T-helper 17 cell (primary cell): Measurements from ENCODE around the gene ILRUN. TPM values are rescaled to one million over a fixed set of nuclear protein-coding genes. Genes with fewer than 3 reads are reported as not detected.
A peak's percentile ranks its signal among the peaks of the same experiment; 100 is the strongest.
"Not testable (repeated sequence)": the region's sequence is repeated elsewhere in the genome, so short reads cannot be mapped to it uniquely, and the experiment has no call there.

Source experiments
- ATAC-seq: fragments of 150-1000 bp; cut with Tn5 transposase; 2 replicates; pipeline ENCODE4 v1.10.0; 2021; ENCODE audit warnings: mild to moderate bottlenecking, moderate library complexity
- DNase-seq, 3 donors: peaks; one replicate each; pipeline versions ENCODE4 v3.0.0 to v3.0.0-alpha.2; 2020 to 2021
- H3K9me3 ChIP-seq: one replicate; pipeline ENCODE4 v1.7.0; 2013; ENCODE audit warnings: low read length, mild to moderate bottlenecking; ENCODE audit not compliant: control insufficient read depth, poor library complexity, severe bottlenecking
- H3K27ac Mint-ChIP-seq: one replicate; pipeline ENCODE4 v1.8.0; 2022; ENCODE audit warnings: mild to moderate bottlenecking, moderate library complexity, mixed read lengths
- H3K27me3 Mint-ChIP-seq: one replicate; pipeline ENCODE4 v1.8.0; 2022; ENCODE audit warnings: mixed read lengths
- H3K36me3 Mint-ChIP-seq: one replicate; pipeline ENCODE4 v1.8.0; 2022; ENCODE audit warnings: low read depth, mixed read lengths
- H3K4me1 Mint-ChIP-seq: one replicate; pipeline ENCODE4 v1.8.0; 2022; ENCODE audit warnings: mild to moderate bottlenecking, mixed read lengths
- H3K4me3 Mint-ChIP-seq: one replicate; pipeline ENCODE4 v1.8.0; 2022; ENCODE audit warnings: mild to moderate bottlenecking, moderate library complexity, mixed read lengths
- total RNA-seq, 4 donors: library from RNA in 2 of 4; stranded (reverse) in 2 of 4; gene quantifications; one replicate each; pipeline ENCODE4 v1.2.3 and lab custom pipeline; 2022 to 2026

Gene ILRUN
- total RNA-seq, 2 donors from 2014 or later, result 55.9 to 64.4 TPM

- not testable (repeated sequence) for ATAC-seq, H3K27me3 Mint-ChIP-seq, H3K9me3 ChIP-seq, H3K36me3 Mint-ChIP-seq, DNase-seq, H3K4me3 Mint-ChIP-seq
- Mint-ChIP-seq H3K27ac (peak overlapping the region; percentile 98), H3K4me1 (peaks cover 44% of the 10 kb centered on the region)
These were observed 27.8 kb downstream of the ILRUN start for GRCh38 chr6:34668799-34669198.

- no peaks in the 10 kb centered on the region for H3K9me3 ChIP-seq
- H3K4me1 Mint-ChIP-seq, result peaks cover 35% of the 10 kb centered on the region
- ATAC-seq, result no peak
- no peaks in the 10 kb centered on the region for H3K27me3 Mint-ChIP-seq
- no peaks in the 10 kb centered on the region for H3K36me3 Mint-ChIP-seq
- no peak for DNase-seq
- H3K4me3 Mint-ChIP-seq, result no peak overlapping the region
- peak overlapping the region; percentile 84 for H3K27ac Mint-ChIP-seq
These were observed 28.9 kb downstream of the ILRUN start for GRCh38 chr6:34667481-34668238.

DNA sequence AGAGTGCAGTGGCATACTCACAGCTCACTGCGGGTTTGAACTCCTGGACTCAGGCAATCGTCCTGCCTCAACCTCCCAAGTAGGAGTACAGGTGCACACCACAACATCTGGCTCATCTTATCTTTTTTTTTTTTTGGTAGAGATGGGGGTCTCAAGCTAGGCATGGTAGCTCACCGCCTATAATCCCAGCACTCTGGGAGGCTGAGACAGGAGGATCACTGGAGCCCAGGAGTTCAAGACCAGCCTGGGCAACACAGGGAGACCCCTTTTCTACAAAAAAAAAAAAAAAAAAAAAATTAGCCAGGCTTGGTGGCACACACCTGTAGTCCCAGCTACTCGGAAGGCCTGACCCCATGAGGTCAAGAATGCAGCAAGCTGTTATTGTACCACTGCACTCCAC is 31.5 kb downstream of the ILRUN start:
- no peak for ATAC-seq
- Mint-ChIP-seq H3K4me1 (peaks cover 27% of the 10 kb centered on the region), H3K27ac (peak overlapping the region; percentile 90), H3K36me3 (no peaks in the 10 kb centered on the region), H3K27me3 (no peaks in the 10 kb centered on the region), H3K4me3 (no peak overlapping the region)
- no peak for DNase-seq
- no peaks in the 10 kb centered on the region for H3K9me3 ChIP-seq

- H3K9me3 ChIP-seq, result no peaks in the 10 kb centered on the region
- ATAC-seq (no peak), DNase-seq (no peak)
- Mint-ChIP-seq H3K4me3 (peak overlapping the region; percentile 74), H3K36me3 (no peaks in the 10 kb centered on the region), H3K27ac (peak overlapping the region; percentile 90), H3K4me1 (peaks cover 27% of the 10 kb centered on the region), H3K27me3 (no peaks in the 10 kb centered on the region)
These were observed 32.2 kb downstream of the ILRUN start for GRCh38 chr6:34664256-34664971.

DNA sequence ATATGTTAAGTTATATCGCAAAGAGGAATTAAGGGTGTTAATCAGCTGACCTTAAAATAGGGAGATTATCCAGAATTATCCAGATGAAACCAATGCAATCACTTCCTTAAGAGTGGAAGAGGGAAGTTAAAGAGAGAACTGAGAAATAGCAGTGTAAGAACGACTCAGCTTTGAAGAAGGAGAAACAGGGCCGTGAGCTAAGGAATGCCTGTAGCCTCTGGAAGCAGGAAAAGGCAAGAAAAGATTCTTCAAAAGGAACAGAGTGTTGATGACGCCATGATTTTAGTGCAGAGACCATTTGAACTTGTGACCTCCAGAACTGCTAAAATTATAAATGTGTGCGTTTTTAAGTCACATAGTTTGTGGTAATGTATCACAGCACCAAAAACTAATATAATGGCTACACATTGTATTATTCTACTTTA is 32.7 kb downstream of the ILRUN start:
- Mint-ChIP-seq H3K36me3 (no peaks in the 10 kb centered on the region), H3K27ac (peak overlapping the region; percentile 90), H3K4me3 (no peak overlapping the region), H3K4me1 (peaks cover 27% of the 10 kb centered on the region), H3K27me3 (no peaks in the 10 kb centered on the region)
- ATAC-seq (no peak), DNase-seq (no peak)
- no peaks in the 10 kb centered on the region for H3K9me3 ChIP-seq

DNA sequence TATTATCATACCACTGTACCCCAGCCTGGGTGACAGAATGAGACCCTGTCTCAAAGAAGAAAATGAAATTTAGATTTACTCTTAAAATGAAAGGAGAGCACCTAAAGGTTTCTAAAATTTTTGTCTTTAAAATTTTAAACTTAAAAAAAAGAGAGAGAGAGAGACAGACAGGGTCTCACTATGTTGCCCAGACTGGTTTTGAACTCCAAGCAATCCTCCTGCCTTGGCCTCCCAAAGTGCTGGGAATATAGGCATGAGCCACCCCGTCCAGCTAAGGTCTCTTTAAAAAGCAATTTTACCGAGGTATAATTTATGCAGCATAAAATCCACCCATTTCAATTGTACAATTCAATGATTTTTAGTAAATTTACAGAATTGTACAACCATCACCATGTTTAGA is 33.2 kb downstream of the ILRUN start:
- Mint-ChIP-seq H3K27ac (peak overlapping the region; percentile 90), H3K4me3 (no peak overlapping the region), H3K27me3 (no peaks in the 10 kb centered on the region), H3K36me3 (no peaks in the 10 kb centered on the region), H3K4me1 (peaks cover 27% of the 10 kb centered on the region)
- ATAC-seq, result no peak
- DNase-seq, result no peak
- no peaks in the 10 kb centered on the region for H3K9me3 ChIP-seq

DNA sequence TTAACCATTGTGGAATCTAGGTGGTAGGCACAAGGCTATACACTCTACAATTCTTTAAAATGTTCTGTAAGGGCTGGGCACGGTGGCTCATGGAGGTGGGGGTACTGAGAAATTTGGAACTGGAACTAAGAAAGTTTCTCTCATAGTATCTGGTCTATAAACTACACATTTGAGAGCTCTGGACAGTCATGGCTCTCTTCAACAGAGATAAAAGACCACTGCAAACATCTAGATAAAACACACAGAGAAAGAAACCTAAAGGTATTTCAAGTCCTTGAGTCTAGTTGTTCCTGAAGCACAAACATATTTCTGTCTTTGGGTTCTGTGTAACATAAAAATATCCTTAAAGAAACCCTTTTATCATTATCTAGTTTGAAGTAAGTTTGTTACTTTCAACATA is 35.2 kb downstream of the ILRUN start:
- Mint-ChIP-seq H3K4me3 (no peak overlapping the region), H3K36me3 (no peaks in the 10 kb centered on the region), H3K4me1 (peaks cover 29% of the 10 kb centered on the region), H3K27ac (no peak overlapping the region), H3K27me3 (no peaks in the 10 kb centered on the region)
- DNase-seq (no peak), ATAC-seq (no peak)
- no peaks in the 10 kb centered on the region for H3K9me3 ChIP-seq

DNA sequence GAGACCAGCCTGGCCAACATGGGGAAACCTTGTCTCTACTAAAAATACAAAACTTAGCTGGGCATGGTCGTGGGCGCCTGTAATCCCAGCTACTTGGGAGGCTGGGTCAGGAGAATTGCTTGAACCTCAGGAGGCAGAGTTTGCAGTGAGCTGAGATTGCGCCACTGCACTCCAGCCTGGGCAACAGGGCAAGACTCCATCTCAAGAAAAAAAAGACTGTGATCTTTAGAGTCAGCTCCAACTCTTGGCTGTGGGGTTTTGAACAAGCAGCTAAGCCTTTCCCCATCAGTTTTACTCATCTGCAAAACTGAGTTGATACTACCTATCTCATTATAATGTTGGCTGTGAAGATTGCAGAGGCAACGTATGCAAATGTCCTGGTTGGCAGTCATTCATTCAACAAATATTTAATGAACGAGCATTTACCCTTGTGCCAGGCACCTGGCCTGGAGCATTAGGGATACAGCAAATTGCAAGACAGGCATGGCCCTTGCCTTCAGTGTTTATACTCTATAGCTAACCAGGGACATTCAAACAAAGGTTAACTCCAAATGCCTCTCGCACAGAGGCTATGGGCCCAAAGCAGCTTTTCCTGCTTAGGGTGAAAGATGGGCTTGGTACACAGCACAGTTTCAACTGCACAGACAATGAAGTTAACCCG is 37.8 kb downstream of the ILRUN start:
- DNase-seq (no peak), ATAC-seq (no peak)
- Mint-ChIP-seq H3K36me3 (peaks cover 2% of the 10 kb centered on the region), H3K4me3 (no peak overlapping the region), H3K27ac (no peak overlapping the region), H3K27me3 (no peaks in the 10 kb centered on the region), H3K4me1 (peaks cover 31% of the 10 kb centered on the region)
- H3K9me3 ChIP-seq, result no peaks in the 10 kb centered on the region

DNA sequence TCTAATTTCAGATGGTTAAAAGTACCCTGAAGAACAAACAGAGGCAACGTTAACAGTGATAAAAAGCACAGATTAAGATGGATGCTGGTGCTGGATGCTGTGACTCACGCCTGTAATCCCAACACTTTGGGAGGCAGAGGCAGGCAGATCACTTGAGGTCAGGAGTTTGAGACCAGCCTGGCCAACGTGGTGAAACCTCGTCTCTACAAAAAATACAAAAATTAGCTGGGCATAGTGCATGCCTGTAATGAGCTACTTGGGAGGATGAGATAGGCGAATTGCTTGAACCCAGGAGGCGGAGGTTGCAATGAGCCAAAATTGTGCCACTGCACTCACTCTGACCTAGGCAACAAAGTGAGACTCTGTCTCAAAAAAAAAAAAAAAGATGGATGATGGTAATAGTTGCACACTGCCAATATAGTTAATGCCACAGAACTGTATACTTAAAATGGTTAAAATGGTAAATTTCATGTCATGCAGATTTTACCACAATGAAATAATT is 38.5 kb downstream of the ILRUN start:
- H3K27me3 Mint-ChIP-seq, H3K36me3 Mint-ChIP-seq, H3K9me3 ChIP-seq, ATAC-seq, DNase-seq: not testable (repeated sequence)
- Mint-ChIP-seq H3K27ac (peak overlapping the region; percentile 96), H3K4me1 (peaks cover 31% of the 10 kb centered on the region), H3K4me3 (peak overlapping the region; percentile 86)

GRCh38 chr6:34657307-34657978 is 39.1 kb downstream of the ILRUN start:
- Mint-ChIP-seq H3K4me1 (peaks cover 31% of the 10 kb centered on the region), H3K36me3 (peaks cover 2% of the 10 kb centered on the region), H3K4me3 (peak overlapping the region; percentile 86), H3K27me3 (no peaks in the 10 kb centered on the region), H3K27ac (peak overlapping the region; percentile 96)
- no peak for DNase-seq
- ATAC-seq, result peak; percentile 23
- no peaks in the 10 kb centered on the region for H3K9me3 ChIP-seq

DNA sequence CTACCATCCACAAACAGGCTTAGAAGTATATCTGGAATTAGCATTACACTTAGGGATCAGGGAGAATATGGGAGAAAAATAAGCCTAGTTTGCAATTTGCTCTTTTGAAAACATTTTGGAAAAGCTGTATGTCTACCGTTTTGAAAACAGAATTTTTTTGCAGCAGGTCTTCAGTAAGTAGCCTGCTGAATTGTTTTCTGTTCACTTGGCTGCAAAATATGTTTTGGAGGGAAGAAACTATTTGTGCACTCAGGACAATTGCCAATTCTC is 39.6 kb downstream of the ILRUN start:
- peak overlapping the region; percentile 96 for H3K27ac Mint-ChIP-seq
- DNase-seq, result no peak
- H3K9me3 ChIP-seq, result no peaks in the 10 kb centered on the region
- H3K36me3 Mint-ChIP-seq, result peaks cover 2% of the 10 kb centered on the region
- H3K27me3 Mint-ChIP-seq, result no peaks in the 10 kb centered on the region
- ATAC-seq, result no peak
- H3K4me1 Mint-ChIP-seq, result peaks cover 31% of the 10 kb centered on the region
- peak overlapping the region; percentile 86 for H3K4me3 Mint-ChIP-seq

DNA sequence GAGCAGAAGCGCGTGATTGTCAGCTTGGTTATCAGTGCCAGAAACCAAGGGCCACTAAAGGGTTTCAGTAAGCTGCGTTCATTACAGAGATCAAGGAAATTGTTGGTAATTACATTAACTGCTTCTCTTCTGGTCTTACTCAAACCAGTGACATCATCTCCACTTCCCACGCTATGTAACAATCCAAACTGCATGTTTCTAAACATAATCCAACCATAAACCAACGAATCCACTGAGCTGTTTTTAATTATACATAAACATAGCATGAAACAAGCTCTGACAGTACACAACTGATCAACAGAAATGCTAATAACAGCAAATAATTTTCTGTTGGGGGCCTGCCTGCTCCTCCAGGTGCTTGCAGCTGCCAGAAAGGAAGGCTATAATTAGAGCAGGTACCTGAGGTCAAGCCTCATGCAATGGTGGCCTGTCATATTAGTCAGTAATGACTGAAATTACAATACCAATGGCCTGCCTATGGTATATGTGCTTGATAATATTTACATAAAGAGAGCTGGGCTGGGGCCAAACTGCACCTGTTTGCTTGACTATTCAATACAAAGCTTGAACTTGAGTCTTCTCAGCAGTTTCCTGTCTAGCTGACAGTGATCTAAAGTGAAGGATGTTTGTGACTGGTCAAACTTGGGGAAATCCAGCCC is 40.1 kb downstream of the ILRUN start:
- H3K27ac Mint-ChIP-seq, result peak overlapping the region; percentile 96
- H3K9me3 ChIP-seq, result no peaks in the 10 kb centered on the region
- ATAC-seq, result peak; percentile 80
- DNase-seq, result no peak
- H3K4me3 Mint-ChIP-seq, result peak overlapping the region; percentile 86
- no peaks in the 10 kb centered on the region for H3K27me3 Mint-ChIP-seq
- peaks cover 2% of the 10 kb centered on the region for H3K36me3 Mint-ChIP-seq
- H3K4me1 Mint-ChIP-seq, result peaks cover 29% of the 10 kb centered on the region
